Activated T-cell treated with anti-CD3 and anti-CD28 coated beads for 1 hour (primary cell): Measurements from ENCODE around the gene CD84.
"Not testable (repeated sequence)": the region's sequence is repeated elsewhere in the genome, so short reads cannot be mapped to it uniquely, and the experiment has no call there.

Source experiments
- DNase-seq: peaks from one replicate; pipeline ENCODE4 v3.0.0-alpha.2; 2020; ENCODE audit warnings: low read depth

Gene CD84

GRCh38 chr1:160608941-160609340 is 29.6 kb upstream of the CD84 start:
- no peak for DNase-seq

- no peak for DNase-seq
Observed at GRCh38 chr1:160608514-160608913, 29.2 kb upstream of the CD84 start.

- DNase-seq, result no peak
Observed at GRCh38 chr1:160608057-160608456, 28.8 kb upstream of the CD84 start.

- no peak for DNase-seq
Observed at GRCh38 chr1:160607672-160608032, 28.4 kb upstream of the CD84 start.

GRCh38 chr1:160607011-160607671 is 27.8 kb upstream of the CD84 start:
- DNase-seq, result no peak

GRCh38 chr1:160606611-160607010 is 27.3 kb upstream of the CD84 start:
- DNase-seq, result no peak

- no peak for DNase-seq
Observed at GRCh38 chr1:160605792-160606479, 26.6 kb upstream of the CD84 start.

- DNase-seq, result no peak
Observed at GRCh38 chr1:160605205-160605604, 25.9 kb upstream of the CD84 start.

GRCh38 chr1:160597705-160598104 is 18.4 kb upstream of the CD84 start:
- DNase-seq, result no peak

- no peak for DNase-seq
Observed at GRCh38 chr1:160597051-160597450, 17.8 kb upstream of the CD84 start.

GRCh38 chr1:160590488-160590887 is 11.2 kb upstream of the CD84 start:
- DNase-seq, result no peak

- no peak for DNase-seq
Observed at GRCh38 chr1:160588468-160588867, 9.2 kb upstream of the CD84 start.

- DNase-seq, result no peak
Observed at GRCh38 chr1:160584784-160585183, 5.5 kb upstream of the CD84 start.

- not testable (repeated sequence) for DNase-seq
Observed at GRCh38 chr1:160582976-160583375, 3.7 kb upstream of the CD84 start.

GRCh38 chr1:160581961-160582360 is 2.7 kb upstream of the CD84 start:
- no peak for DNase-seq

GRCh38 chr1:160580221-160580812 is 1.0 kb upstream of the CD84 start:
- DNase-seq, result no peak

- no peak for DNase-seq
Observed at GRCh38 chr1:160578525-160579191, 638 bp downstream of the CD84 start.

GRCh38 chr1:160578175-160578524 is 1.1 kb downstream of the CD84 start:
- no peak for DNase-seq

- DNase-seq, result no peak
Observed at GRCh38 chr1:160577671-160578070, 1.6 kb downstream of the CD84 start.

GRCh38 chr1:160576884-160577283 is 2.4 kb downstream of the CD84 start:
- DNase-seq, result no peak

GRCh38 chr1:160576390-160576789 is 2.9 kb downstream of the CD84 start:
- no peak for DNase-seq

- no peak for DNase-seq
Observed at GRCh38 chr1:160575112-160575664, 4.1 kb downstream of the CD84 start.

- DNase-seq, result no peak
Observed at GRCh38 chr1:160570840-160571239, 8.5 kb downstream of the CD84 start.
